Endothelial cell of umbilical vein (primary cell): ENCODE data around the gene PRKAG2.

ENCODE experiments used
- EZH2 ChIP-seq: IDR thresholded peaks from 2 replicates; pipeline ENCODE4 v1.6.1; 2012; ENCODE audit warnings: borderline replicate concordance, low read depth, mild to moderate bottlenecking, moderate library complexity, low read length, inconsistent platforms; ENCODE audit not compliant: severe bottlenecking
- FOS ChIP-seq: IDR thresholded peaks from 2 replicates; pipeline ENCODE4 v1.6.1; 2011; ENCODE audit warnings: mild to moderate bottlenecking, low read length, moderate library complexity, borderline replicate concordance; ENCODE audit not compliant: insufficient read depth
- JUN ChIP-seq: IDR thresholded peaks from 2 replicates; pipeline ENCODE4 v1.6.1; 2011; ENCODE audit warnings: borderline replicate concordance, low read depth; ENCODE audit not compliant: insufficient read length, insufficient read depth
- POLR2A ChIP-seq: IDR thresholded peaks from 2 replicates; pipeline ENCODE4 v1.6.1; 2012; ENCODE audit warnings: low read depth, mild to moderate bottlenecking, control low read depth, low read length
- POLR2AphosphoS5 ChIP-seq: IDR thresholded peaks from 2 replicates; pipeline ENCODE4 v1.6.1; 2012; ENCODE audit warnings: low read depth, mild to moderate bottlenecking, control low read depth, low read length, moderate library complexity; ENCODE audit not compliant: insufficient read depth
- TF ChIP-seq, protein P1 (sequence below), 2 donors: IDR thresholded peaks; 1 replicate in 1 of 2; 2 replicates in 1 of 2; pipeline ENCODE4 v1.5.1; 2011; ENCODE audit warnings: low read length in 2 of 2, mild to moderate bottlenecking in 2 of 2, moderate library complexity in 2 of 2, control low read depth in 1 of 2, inconsistent platforms in 1 of 2, low read depth in 1 of 2; ENCODE audit not compliant: insufficient read depth in 1 of 2; ENCODE audit errors: extremely low read depth in 1 of 2
- TF ChIP-seq, protein P2 (sequence below): IDR thresholded peaks from 2 replicates; pipeline ENCODE4 v1.6.1; 2011; ENCODE audit not compliant: insufficient read depth, insufficient read length

DNA sequence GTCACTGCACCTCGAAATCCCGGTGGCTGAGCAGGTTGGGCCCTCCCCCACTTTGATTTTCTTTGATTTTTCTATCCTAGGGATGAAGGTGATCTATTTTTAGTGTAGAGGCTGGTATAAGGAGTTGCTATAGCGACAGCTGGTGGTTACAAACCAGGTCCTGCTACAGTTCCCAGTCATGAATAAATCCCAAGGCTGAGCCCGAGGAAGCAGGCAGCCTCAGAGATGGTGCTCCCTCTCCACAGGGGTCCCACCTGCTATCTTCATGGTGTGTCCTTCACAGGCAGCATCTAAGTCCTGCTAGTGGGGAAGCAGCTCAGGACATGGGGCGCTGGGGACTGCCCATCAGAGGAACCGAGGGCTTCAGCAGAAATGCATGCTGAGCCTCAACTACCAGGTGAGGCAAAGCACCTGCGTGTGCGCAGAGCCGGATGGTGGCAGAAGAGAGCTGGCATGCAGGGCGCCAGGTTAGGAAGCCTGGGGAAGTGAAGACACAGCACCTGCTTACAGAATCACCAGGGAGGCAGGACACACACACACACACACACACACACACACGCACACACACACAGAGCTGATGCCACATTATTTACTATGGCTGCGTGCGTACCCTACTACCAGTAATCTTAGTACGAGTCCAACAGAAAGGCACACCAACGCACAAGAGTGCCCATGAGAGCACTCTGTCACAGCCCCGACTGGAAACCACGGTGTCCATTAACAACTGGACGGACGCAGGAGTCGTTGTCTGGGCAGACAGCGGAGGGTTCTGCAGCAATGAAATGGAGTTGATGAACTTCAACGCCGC lies 150.9 kb downstream of the PRKAG2 start:
- TF ChIP-seq EZH2 (no peak), POLR2A (no peak), POLR2AphosphoS5 (no peak), JUN (no peak), FOS (no peak)
- TF ChIP-seq, protein P1, sequence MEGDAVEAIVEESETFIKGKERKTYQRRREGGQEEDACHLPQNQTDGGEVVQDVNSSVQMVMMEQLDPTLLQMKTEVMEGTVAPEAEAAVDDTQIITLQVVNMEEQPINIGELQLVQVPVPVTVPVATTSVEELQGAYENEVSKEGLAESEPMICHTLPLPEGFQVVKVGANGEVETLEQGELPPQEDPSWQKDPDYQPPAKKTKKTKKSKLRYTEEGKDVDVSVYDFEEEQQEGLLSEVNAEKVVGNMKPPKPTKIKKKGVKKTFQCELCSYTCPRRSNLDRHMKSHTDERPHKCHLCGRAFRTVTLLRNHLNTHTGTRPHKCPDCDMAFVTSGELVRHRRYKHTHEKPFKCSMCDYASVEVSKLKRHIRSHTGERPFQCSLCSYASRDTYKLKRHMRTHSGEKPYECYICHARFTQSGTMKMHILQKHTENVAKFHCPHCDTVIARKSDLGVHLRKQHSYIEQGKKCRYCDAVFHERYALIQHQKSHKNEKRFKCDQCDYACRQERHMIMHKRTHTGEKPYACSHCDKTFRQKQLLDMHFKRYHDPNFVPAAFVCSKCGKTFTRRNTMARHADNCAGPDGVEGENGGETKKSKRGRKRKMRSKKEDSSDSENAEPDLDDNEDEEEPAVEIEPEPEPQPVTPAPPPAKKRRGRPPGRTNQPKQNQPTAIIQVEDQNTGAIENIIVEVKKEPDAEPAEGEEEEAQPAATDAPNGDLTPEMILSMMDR (IDR thresholded peaks at IDR 0.05; ENCODE audit: extremely low read depth in 1 of 2, insufficient read depth in 1 of 2, low read depth in 1 of 2, low read length in 2 of 2) = no peak
- TF ChIP-seq, protein P2, sequence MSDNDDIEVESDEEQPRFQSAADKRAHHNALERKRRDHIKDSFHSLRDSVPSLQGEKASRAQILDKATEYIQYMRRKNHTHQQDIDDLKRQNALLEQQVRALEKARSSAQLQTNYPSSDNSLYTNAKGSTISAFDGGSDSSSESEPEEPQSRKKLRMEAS = no peak
